NT2/D1 (cell line): ENCODE data around the gene DTNB.

Source experiments
- DNase-seq: peaks from one replicate; pipeline ENCODE4 v3.0.0-alpha.2; 2011; ENCODE audit warnings: low read depth, low spot score
- H3K27me3 ChIP-seq: 2 replicates; pipeline ENCODE4 v1.6.0; 2011; ENCODE audit warnings: mild to moderate bottlenecking; ENCODE audit not compliant: insufficient read length, insufficient read depth
- H3K36me3 ChIP-seq: 2 replicates; pipeline ENCODE4 v1.6.1; 2011; ENCODE audit warnings: mild to moderate bottlenecking, low read length, mixed read lengths; ENCODE audit not compliant: insufficient read depth, insufficient read length
- H3K4me1 ChIP-seq: 2 replicates; pipeline ENCODE4 v1.5.1; 2011; ENCODE audit not compliant: insufficient read depth, insufficient read length
- H3K4me3 ChIP-seq: 2 replicates; pipeline ENCODE4 v1.5.1; 2011; ENCODE audit warnings: low read depth; ENCODE audit not compliant: insufficient read length
- H3K9ac ChIP-seq: 2 replicates; pipeline ENCODE4 v1.6.0; 2011; ENCODE audit warnings: low read depth; ENCODE audit not compliant: insufficient read length
- H3K9me3 ChIP-seq: 2 replicates; pipeline ENCODE4 v1.5.1; 2011; ENCODE audit warnings: mild to moderate bottlenecking, low read length; ENCODE audit not compliant: insufficient read depth
- SUZ12 ChIP-seq: IDR thresholded peaks from 2 replicates; pipeline ENCODE4 v1.6.1; 2011; ENCODE audit not compliant: insufficient read length, insufficient read depth; ENCODE audit errors: extremely low read depth
- YY1 ChIP-seq: IDR thresholded peaks from 2 replicates; pipeline ENCODE4 v1.6.1; 2011; ENCODE audit not compliant: insufficient read length, insufficient read depth
- ZNF274 ChIP-seq: IDR thresholded peaks from 2 replicates; pipeline ENCODE4 v1.6.1; 2011; ENCODE audit warnings: mild to moderate bottlenecking, low read depth, low read length

DTNB gene

DNA sequence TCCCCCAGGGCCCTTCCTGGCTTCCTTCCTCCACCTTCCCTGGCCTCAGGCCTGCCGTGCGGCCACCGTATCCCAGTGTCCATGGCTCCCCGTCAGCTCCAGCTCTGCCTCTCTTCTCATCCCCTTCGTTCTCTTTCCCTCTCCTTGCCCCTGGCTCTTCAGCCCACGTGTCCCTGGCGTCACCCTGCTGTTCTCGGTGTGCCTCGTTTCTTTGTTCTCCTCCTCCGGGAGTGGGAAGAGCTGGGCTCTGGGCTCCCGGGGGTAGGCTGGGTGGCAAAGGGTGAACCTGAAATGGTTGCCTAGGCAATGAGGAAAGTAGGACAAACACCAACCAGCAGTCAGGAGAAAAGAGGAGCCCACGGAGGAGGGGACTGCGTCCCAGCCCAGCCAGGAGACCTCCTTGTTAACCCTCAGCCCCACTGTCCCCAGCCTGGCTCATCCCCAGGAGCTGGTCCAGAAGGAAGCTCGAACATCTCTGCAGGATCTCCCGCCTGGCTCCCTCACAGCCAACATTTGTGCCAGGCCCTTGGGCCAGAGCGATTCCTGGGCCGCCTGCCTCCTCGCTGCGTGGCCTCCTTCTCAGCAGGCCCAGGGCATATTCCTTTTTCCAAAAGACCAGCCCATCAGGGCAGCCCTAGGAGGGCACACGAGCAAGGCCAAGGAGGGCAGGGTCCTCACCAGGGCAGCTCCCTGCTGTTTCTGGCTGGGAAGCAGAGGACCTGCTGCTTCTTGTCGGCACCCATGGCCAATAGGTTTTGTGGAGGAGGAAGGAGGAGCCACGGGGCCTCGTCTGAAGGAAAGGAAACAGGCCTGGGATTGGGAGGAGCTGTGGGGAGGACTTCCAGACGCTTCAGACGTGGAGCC, 300.7 kb downstream of the DTNB start:
- DNase-seq = no peak
- no peaks in the 10 kb centered on the region for H3K36me3 ChIP-seq
- H3K27me3 ChIP-seq = peaks cover 3% of the 10 kb centered on the region
- H3K9ac ChIP-seq = no peak overlapping the region
- no peak for TF ChIP-seq ZNF274
- no peak for TF ChIP-seq YY1
- no peak for TF ChIP-seq SUZ12
- no peaks in the 10 kb centered on the region for H3K9me3 ChIP-seq
- no peak overlapping the region for H3K4me3 ChIP-seq
- peaks cover 7% of the 10 kb centered on the region for H3K4me1 ChIP-seq

- no peaks in the 10 kb centered on the region for H3K36me3 ChIP-seq
- no peak overlapping the region for H3K4me3 ChIP-seq
- H3K27me3 ChIP-seq = peaks cover 3% of the 10 kb centered on the region
- H3K4me1 ChIP-seq = peaks cover 2% of the 10 kb centered on the region
- H3K9me3 ChIP-seq = no peaks in the 10 kb centered on the region
- H3K9ac ChIP-seq = no peak overlapping the region
- no peak for TF ChIP-seq SUZ12
- TF ChIP-seq YY1 = no peak
- no peak for DNase-seq
Measured at GRCh38 chr2:25371253-25372241, 301.8 kb downstream of the DTNB start.

GRCh38 chr2:25369876-25370275, 303.5 kb downstream of the DTNB start:
- H3K4me1 ChIP-seq = no peaks in the 10 kb centered on the region
- no peak for DNase-seq
- no peaks in the 10 kb centered on the region for H3K27me3 ChIP-seq
- no peak overlapping the region for H3K9ac ChIP-seq
- TF ChIP-seq YY1 = no peak
- no peaks in the 10 kb centered on the region for H3K9me3 ChIP-seq
- no peak overlapping the region for H3K4me3 ChIP-seq
- H3K36me3 ChIP-seq = no peaks in the 10 kb centered on the region

- no peak overlapping the region for H3K4me3 ChIP-seq
- H3K36me3 ChIP-seq = no peaks in the 10 kb centered on the region
- no peaks in the 10 kb centered on the region for H3K9me3 ChIP-seq
- TF ChIP-seq YY1 = no peak
- no peak for TF ChIP-seq SUZ12
- TF ChIP-seq ZNF274 = no peak
- no peaks in the 10 kb centered on the region for H3K27me3 ChIP-seq
- H3K4me1 ChIP-seq = no peaks in the 10 kb centered on the region
- no peak for DNase-seq
- no peak overlapping the region for H3K9ac ChIP-seq
Measured at GRCh38 chr2:25369439-25369838, 303.9 kb downstream of the DTNB start.

DNA sequence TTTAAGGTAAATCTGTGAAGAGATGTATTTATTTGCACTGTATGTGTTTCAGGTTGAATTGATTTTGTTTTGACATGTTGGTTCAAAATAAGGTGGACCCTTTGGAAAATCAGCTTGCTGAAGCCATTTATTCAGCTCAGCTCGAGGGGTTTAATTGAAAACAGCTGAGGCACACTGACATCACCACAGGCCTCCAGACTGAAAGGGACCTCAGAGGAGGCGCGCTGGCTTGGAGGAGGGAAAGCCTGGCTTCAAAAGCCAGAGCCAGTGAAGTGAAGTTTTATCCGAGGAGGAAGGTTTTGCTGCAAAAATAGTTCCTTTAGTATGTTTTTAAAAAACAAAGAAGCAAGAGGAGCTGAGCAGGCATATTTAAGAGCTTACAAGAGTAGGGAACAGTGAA, 304.7 kb downstream of the DTNB start:
- DNase-seq = no peak
- no peak overlapping the region for H3K9ac ChIP-seq
- no peaks in the 10 kb centered on the region for H3K27me3 ChIP-seq
- no peaks in the 10 kb centered on the region for H3K4me1 ChIP-seq
- H3K36me3 ChIP-seq = no peaks in the 10 kb centered on the region
- TF ChIP-seq ZNF274 (no peak), YY1 (no peak), SUZ12 (no peak)
- no peak overlapping the region for H3K4me3 ChIP-seq
- no peaks in the 10 kb centered on the region for H3K9me3 ChIP-seq

- no peak overlapping the region for H3K9ac ChIP-seq
- no peaks in the 10 kb centered on the region for H3K36me3 ChIP-seq
- H3K4me1 ChIP-seq = no peaks in the 10 kb centered on the region
- TF ChIP-seq YY1 (no peak), ZNF274 (no peak), SUZ12 (no peak)
- H3K27me3 ChIP-seq = peaks cover 5% of the 10 kb centered on the region
- DNase-seq = no peak
- H3K4me3 ChIP-seq = no peak overlapping the region
- H3K9me3 ChIP-seq = no peaks in the 10 kb centered on the region
Measured at GRCh38 chr2:25367296-25367695, 306.1 kb downstream of the DTNB start.

DNA sequence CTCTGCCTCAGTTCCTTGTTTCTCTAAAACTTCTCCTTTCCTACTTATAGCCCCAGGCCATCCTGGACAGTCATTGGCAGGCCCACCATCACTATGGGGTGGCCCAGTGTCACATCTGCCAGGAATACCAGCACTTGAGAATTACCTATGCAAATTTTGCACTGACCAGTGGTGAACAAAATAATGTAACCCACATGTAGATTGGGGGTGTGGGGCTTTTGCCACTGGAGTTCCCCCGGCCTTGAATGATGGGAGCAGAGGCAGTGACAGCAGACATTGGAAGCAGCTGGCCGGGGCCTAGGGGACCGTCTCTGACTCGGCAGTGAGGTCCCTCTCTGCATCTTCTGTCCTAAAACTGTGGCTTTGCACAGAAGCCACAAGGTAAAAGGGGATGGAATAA, 306.7 kb downstream of the DTNB start:
- DNase-seq = no peak
- peaks cover 7% of the 10 kb centered on the region for H3K27me3 ChIP-seq
- no peaks in the 10 kb centered on the region for H3K9me3 ChIP-seq
- no peak overlapping the region for H3K9ac ChIP-seq
- H3K4me3 ChIP-seq = no peak overlapping the region
- TF ChIP-seq SUZ12 (no peak), YY1 (no peak)
- no peaks in the 10 kb centered on the region for H3K4me1 ChIP-seq
- H3K36me3 ChIP-seq = no peaks in the 10 kb centered on the region
